ENCODE measurements around the gene SHB. TPM values are rescaled to one million over a fixed set of nuclear protein-coding genes. Genes with fewer than 3 reads are reported as not detected.
A peak's percentile ranks its signal among the peaks of the same experiment; 100 is the strongest.

The SHB gene
- total RNA-seq, 2 experiments from 2014 or later = 0.23 to 1.1 TPM

DNA sequence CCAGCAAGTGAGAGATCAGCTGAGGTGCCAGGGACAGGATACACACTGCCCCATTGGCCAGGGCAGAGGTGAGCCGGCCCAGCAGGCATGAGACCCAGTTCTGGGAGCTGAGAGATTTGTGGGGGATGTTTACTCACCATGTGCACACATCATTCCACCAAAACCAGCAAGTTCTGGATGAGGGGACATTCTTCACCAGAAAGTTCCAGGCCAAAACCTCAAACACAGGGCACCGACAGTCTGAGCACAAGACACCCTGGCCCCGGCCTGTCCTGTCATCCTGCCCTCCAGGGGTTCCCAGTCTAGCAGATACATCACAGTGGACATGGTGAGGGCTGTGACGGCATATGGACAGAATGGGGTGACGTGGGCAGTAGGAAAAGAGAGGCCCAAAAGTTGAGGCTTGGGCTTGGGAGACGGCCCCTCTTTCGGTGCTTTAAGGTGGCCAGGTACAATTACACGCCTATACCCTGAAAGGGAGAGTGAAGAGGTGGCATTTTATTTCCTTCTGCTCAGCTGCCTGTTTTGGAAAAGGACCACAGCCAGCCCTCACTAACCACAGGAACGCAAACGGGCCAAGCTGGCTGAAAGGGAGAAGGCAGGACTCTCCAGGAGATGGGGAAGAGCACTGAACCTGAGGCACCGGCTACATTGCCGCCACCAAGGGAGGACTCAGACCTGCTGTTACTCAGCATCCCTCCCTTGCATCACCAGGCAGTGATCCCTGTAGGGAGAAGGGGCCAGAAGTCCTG is 64.0 kb downstream of the SHB start:
- CTCF ChIA-PET = no interaction called here
- no peaks in the 10 kb centered on the region for H3K36me3 Mint-ChIP-seq
- ATAC-seq (no peak), DNase-seq (no peak)
- no peaks in the 10 kb centered on the region for H3K27me3 Mint-ChIP-seq
- no peaks in the 10 kb centered on the region for H3K9me3 Mint-ChIP-seq (ENCODE audit: low read depth)
- H3K4me3 Mint-ChIP-seq = no peak overlapping the region
- no peak overlapping the region for H3K27ac Mint-ChIP-seq
- H3K4me1 Mint-ChIP-seq = peaks cover 56% of the 10 kb centered on the region

GRCh38 chr9:38003946-38004808 is 64.8 kb downstream of the SHB start:
- Mint-ChIP-seq H3K27ac (no peak overlapping the region), H3K27me3 (no peaks in the 10 kb centered on the region), H3K36me3 (no peaks in the 10 kb centered on the region), H3K4me3 (no peak overlapping the region), H3K9me3 (ENCODE audit: low read depth) (no peaks in the 10 kb centered on the region), H3K4me1 (peaks cover 56% of the 10 kb centered on the region)
- ATAC-seq = no peak
- CTCF ChIA-PET = no interaction called here
- DNase-seq = no peak

- CTCF ChIA-PET = interaction anchor here (0.8 to 1.4 kb wide), 2 partner anchors 15 to 65 kb away, joined by 3 read pairs; partner anchors contain the start of gene SHB
- peak; percentile 67 for ATAC-seq
- peak; percentile 79 for DNase-seq
- Mint-ChIP-seq H3K9me3 (ENCODE audit: low read depth) (no peaks in the 10 kb centered on the region), H3K27ac (peak overlapping the region; percentile 81), H3K4me3 (peak overlapping the region; percentile 37), H3K36me3 (no peaks in the 10 kb centered on the region), H3K27me3 (no peaks in the 10 kb centered on the region), H3K4me1 (peaks cover 55% of the 10 kb centered on the region)
These were observed 65.8 kb downstream of the SHB start for GRCh38 chr9:38003230-38003629.

GRCh38 chr9:38001430-38001829 is 67.6 kb downstream of the SHB start:
- Mint-ChIP-seq H3K36me3 (no peaks in the 10 kb centered on the region), H3K9me3 (ENCODE audit: low read depth) (no peaks in the 10 kb centered on the region), H3K27ac (no peak overlapping the region), H3K27me3 (no peaks in the 10 kb centered on the region), H3K4me3 (no peak overlapping the region), H3K4me1 (peaks cover 42% of the 10 kb centered on the region)
- CTCF ChIA-PET = no interaction called here
- ATAC-seq = no peak
- DNase-seq = no peak

- DNase-seq (no peak), ATAC-seq (no peak)
- Mint-ChIP-seq H3K4me1 (peaks cover 39% of the 10 kb centered on the region), H3K9me3 (ENCODE audit: low read depth) (no peaks in the 10 kb centered on the region), H3K27me3 (no peaks in the 10 kb centered on the region), H3K27ac (no peak overlapping the region), H3K36me3 (no peaks in the 10 kb centered on the region), H3K4me3 (no peak overlapping the region)
- CTCF ChIA-PET = no interaction called here
These were observed 68.3 kb downstream of the SHB start for GRCh38 chr9:38000735-38001134.

DNA sequence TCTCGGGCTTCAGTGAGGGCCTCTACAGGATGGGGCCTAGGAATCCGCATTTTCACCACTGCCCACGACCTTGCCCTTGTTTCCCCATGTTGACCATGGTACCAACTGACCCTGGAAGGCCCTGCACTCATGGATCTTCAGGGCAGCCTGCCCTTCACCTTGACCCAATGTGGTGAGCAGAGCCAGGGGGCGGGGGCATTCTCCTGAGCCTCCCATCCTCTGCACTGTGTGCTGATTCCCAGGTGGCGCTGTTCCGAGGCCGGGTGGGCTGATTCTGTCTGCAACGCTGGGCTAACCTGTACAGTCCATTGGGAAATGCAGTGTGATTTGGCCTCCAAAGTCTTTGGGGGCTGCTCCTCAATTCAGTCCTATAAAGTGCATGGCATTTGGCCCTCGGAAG is 68.7 kb downstream of the SHB start:
- ATAC-seq = no peak
- Mint-ChIP-seq H3K4me1 (peaks cover 42% of the 10 kb centered on the region), H3K27ac (no peak overlapping the region), H3K9me3 (ENCODE audit: low read depth) (no peaks in the 10 kb centered on the region), H3K36me3 (no peaks in the 10 kb centered on the region), H3K27me3 (no peaks in the 10 kb centered on the region), H3K4me3 (no peak overlapping the region)
- CTCF ChIA-PET = no interaction called here
- no peak for DNase-seq

GRCh38 chr9:37999588-38000189 is 69.3 kb downstream of the SHB start:
- Mint-ChIP-seq H3K27ac (no peak overlapping the region), H3K4me3 (no peak overlapping the region), H3K9me3 (ENCODE audit: low read depth) (no peaks in the 10 kb centered on the region), H3K27me3 (no peaks in the 10 kb centered on the region), H3K36me3 (no peaks in the 10 kb centered on the region), H3K4me1 (peaks cover 49% of the 10 kb centered on the region)
- DNase-seq (no peak), ATAC-seq (no peak)
- CTCF ChIA-PET = no interaction called here

GRCh38 chr9:37998881-37999587 is 70.0 kb downstream of the SHB start:
- Mint-ChIP-seq H3K9me3 (ENCODE audit: low read depth) (no peaks in the 10 kb centered on the region), H3K36me3 (no peaks in the 10 kb centered on the region), H3K4me1 (peaks cover 55% of the 10 kb centered on the region), H3K4me3 (no peak overlapping the region), H3K27me3 (no peaks in the 10 kb centered on the region), H3K27ac (peak overlapping the region; percentile 17)
- ATAC-seq (no peak), DNase-seq (no peak)
- CTCF ChIA-PET = interaction anchor here (1.0 to 1.1 kb wide), 2 partner anchors 13 to 86 kb away, joined by 4 to 5 read pairs; no protein-coding TSS in a partner anchor

DNA sequence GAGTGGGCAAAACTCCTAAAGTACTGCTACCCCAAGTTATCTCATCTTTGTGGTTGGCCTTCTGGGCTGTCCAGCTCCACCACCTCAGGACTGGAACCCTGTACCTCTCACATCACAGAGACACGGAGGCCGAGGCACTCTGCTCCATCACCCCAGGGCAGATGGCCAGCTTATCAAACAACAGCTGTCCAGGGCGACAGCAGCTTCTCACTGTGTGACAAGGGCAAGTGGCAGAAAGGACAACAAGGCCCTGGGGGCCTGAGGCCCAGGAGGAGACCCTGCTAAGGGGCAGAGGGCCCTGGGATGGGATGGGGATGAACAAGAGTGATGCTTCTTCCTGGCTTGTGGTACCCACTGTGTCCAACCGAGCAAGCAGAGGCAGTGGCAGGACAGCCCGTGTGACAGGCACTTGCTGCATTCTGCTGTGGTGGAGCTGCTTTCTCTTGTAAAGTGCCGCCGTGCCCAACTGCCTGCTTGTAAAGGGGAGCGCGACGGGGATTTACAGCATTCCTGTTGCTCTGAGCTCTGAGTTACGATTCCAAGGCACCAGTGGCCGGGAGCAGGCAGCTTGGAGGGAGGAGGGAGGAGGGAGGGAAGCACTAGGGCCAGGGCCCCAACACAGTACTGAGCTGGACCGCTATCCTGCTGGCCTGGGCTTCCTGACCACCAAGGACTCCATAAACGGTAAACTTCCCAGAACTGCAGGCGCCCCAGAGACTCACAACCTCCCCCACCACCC is 71.2 kb downstream of the SHB start:
- no peaks in the 10 kb centered on the region for H3K9me3 Mint-ChIP-seq (ENCODE audit: low read depth)
- DNase-seq = no peak
- H3K27ac Mint-ChIP-seq = no peak overlapping the region
- H3K4me1 Mint-ChIP-seq = peaks cover 54% of the 10 kb centered on the region
- H3K27me3 Mint-ChIP-seq = no peaks in the 10 kb centered on the region
- ATAC-seq = no peak
- H3K36me3 Mint-ChIP-seq = no peaks in the 10 kb centered on the region
- H3K4me3 Mint-ChIP-seq = no peak overlapping the region
- CTCF ChIA-PET = interaction anchor here (1.0 kb wide), 1 partner anchor 14 kb away, joined by 4 read pairs; no protein-coding TSS in a partner anchor

DNA sequence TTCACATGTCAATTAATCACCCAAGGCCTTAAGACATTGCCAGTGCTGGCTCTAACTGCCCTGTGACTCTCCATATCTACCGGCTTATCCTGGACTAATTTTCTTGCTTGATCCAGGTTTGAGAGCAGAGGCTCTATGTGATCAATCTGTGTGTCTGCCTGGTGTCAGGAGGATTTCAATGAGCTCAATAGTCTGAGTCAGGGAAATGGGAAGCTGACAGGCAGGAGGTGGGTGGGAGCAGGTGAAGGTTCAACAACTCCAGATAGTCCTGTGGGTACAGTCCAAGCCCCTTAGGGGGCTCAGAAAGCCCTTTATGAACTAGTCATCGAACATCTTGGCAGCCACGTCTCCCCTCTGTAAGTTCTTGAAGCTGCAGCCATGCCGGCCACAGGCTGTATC is 72.2 kb downstream of the SHB start:
- no peak for DNase-seq
- Mint-ChIP-seq H3K4me3 (no peak overlapping the region), H3K27ac (no peak overlapping the region), H3K36me3 (no peaks in the 10 kb centered on the region), H3K27me3 (no peaks in the 10 kb centered on the region), H3K9me3 (ENCODE audit: low read depth) (no peaks in the 10 kb centered on the region), H3K4me1 (peaks cover 47% of the 10 kb centered on the region)
- CTCF ChIA-PET = interaction anchor here (0.6 kb wide), 1 partner anchor 28 kb away, joined by 3 read pairs; no protein-coding TSS in a partner anchor
- no peak for ATAC-seq

- Mint-ChIP-seq H3K27ac (no peak overlapping the region), H3K9me3 (ENCODE audit: low read depth) (no peaks in the 10 kb centered on the region), H3K4me3 (no peak overlapping the region), H3K27me3 (no peaks in the 10 kb centered on the region), H3K36me3 (no peaks in the 10 kb centered on the region), H3K4me1 (peaks cover 43% of the 10 kb centered on the region)
- DNase-seq (no peak), ATAC-seq (no peak)
- CTCF ChIA-PET = interaction anchor here (0.6 kb wide), 1 partner anchor 28 kb away, joined by 3 read pairs; no protein-coding TSS in a partner anchor
These were observed 72.8 kb downstream of the SHB start for GRCh38 chr9:37995961-37996818.

DNA sequence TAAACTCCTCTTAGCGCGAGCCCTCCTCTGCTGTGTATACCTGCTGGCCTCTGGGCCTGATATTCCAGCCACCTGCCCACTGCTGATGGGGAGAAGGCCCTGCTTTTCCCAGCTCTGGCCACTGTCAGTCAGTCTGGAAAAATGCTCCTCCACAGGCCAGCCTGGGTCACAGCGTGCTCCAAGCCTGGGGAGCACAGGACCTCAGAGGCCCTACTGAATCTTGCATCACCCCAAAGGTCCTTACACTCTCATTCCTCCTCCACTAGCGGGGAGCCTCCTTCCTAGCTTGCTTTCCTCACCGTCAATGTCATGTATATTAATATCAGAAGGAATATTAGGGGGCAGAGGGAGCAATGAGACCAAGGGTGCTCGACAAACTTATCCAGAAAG is 73.7 kb downstream of the SHB start:
- H3K27ac Mint-ChIP-seq = no peak overlapping the region
- CTCF ChIA-PET = interaction anchor here (1.1 kb wide), 1 partner anchor 13 kb away, joined by 4 read pairs; no protein-coding TSS in a partner anchor
- peaks cover 38% of the 10 kb centered on the region for H3K4me1 Mint-ChIP-seq
- H3K27me3 Mint-ChIP-seq = no peaks in the 10 kb centered on the region
- no peaks in the 10 kb centered on the region for H3K36me3 Mint-ChIP-seq
- ATAC-seq (no peak), DNase-seq (no peak)
- no peak overlapping the region for H3K4me3 Mint-ChIP-seq
- no peaks in the 10 kb centered on the region for H3K9me3 Mint-ChIP-seq (ENCODE audit: low read depth)
